H1 (cell line): Measurements from ENCODE around the gene E2F3. TPM values are rescaled to one million over a fixed set of nuclear protein-coding genes. Genes with fewer than 3 reads are reported as not detected.

ENCODE experiments used
- CTCF ChIA-PET: fragments of 300-600 bp; sonication (Branson Sonifier 250); formaldehyde crosslinking; loops from one replicate; lab custom pipeline; 2021; ENCODE audit not compliant: partially characterized antibody; lab: Charles Lee
- POLR2A ChIA-PET: fragments of 300-600 bp; sonication (Branson Sonifier 250); formaldehyde crosslinking; loops from one replicate; lab custom pipeline; 2021; ENCODE audit warnings: inconsistent platforms; ENCODE audit not compliant: partially characterized antibody; lab: Charles Lee
- DNase-seq, 2 experiments: peaks; one replicate each; pipeline versions ENCODE4 v3.0.0 to v3.0.0-alpha.2; 2010 to 2022; ENCODE audit warnings: low spot score in 2 of 2, low read depth in 1 of 2, mixed read lengths in 1 of 2
- FAIRE-seq: peaks from 2 replicates; lab custom pipeline; 2011; peaks lifted over from hg19 to GRCh38; lab: Jason Lieb, UNC
- H2AFZ ChIP-seq: 2 replicates; pipeline ENCODE4 v1.8.1; 2012; ENCODE audit warnings: low read length, inconsistent platforms
- H2AK5ac ChIP-seq: 2 replicates; pipeline ENCODE4 v1.6.1; 2013; ENCODE audit warnings: low read depth, low read length
- H2BK120ac ChIP-seq: replicated peaks from 2 replicates; pipeline ENCODE3; 2013; ENCODE audit warnings: low read depth, low read length, inconsistent platforms
- H2BK12ac ChIP-seq: 2 replicates; pipeline ENCODE4 v1.6.1; 2013; ENCODE audit warnings: low read depth, low read length
- H2BK15ac ChIP-seq: 2 replicates; pipeline ENCODE4 v1.6.1; 2013; ENCODE audit warnings: low read length
- H2BK20ac ChIP-seq: 2 replicates; pipeline ENCODE4 v1.6.1; 2013; ENCODE audit warnings: low read length
- H2BK5ac ChIP-seq: 2 replicates; pipeline ENCODE4 v1.6.1; 2013; ENCODE audit warnings: low read depth, low read length
- H3K14ac ChIP-seq: 2 replicates; pipeline ENCODE4 v1.6.1; 2013; ENCODE audit warnings: inconsistent platforms; ENCODE audit not compliant: insufficient read length
- H3K18ac ChIP-seq: 2 replicates; pipeline ENCODE4 v1.6.1; 2013; ENCODE audit warnings: low read length; ENCODE audit errors: extremely low read depth
- H3K23ac ChIP-seq: 2 replicates; pipeline ENCODE4 v1.6.1; 2013; ENCODE audit warnings: inconsistent platforms; ENCODE audit not compliant: insufficient read length
- H3K23me2 ChIP-seq: 2 replicates; pipeline ENCODE4 v1.6.1; 2013; ENCODE audit warnings: low read depth, low read length
- H3K27ac ChIP-seq: 2 replicates; pipeline ENCODE4 v1.6.1; 2011; ENCODE audit warnings: low read depth, low read length, inconsistent platforms
- H3K27me3 ChIP-seq, 4 experiments: replicated peaks in 1 of 4; 1 replicate in 1 of 4; 2 replicates in 3 of 4; pipeline versions ENCODE4 v1.6.1 to v1.8.1; 2011 to 2013; ENCODE audit warnings: low read length in 3 of 4, mild to moderate bottlenecking in 3 of 4, inconsistent platforms in 2 of 4, mixed read lengths in 2 of 4, moderate library complexity in 1 of 4; ENCODE audit not compliant: control insufficient read depth in 3 of 4, insufficient read depth in 3 of 4; ENCODE audit errors: extremely low read depth in 1 of 4
- H3K36me3 ChIP-seq, 4 experiments: 2 replicates each; pipeline versions ENCODE4 v1.6.1 to v1.8.1; 2011 to 2013; ENCODE audit warnings: mild to moderate bottlenecking in 4 of 4, low read length in 3 of 4, moderate library complexity in 2 of 4, control low read depth in 1 of 4, inconsistent platforms in 1 of 4; ENCODE audit not compliant: insufficient read depth in 4 of 4, control insufficient read depth in 2 of 4
- H3K4ac ChIP-seq: replicated peaks from 2 replicates; pipeline ENCODE3; 2013; ENCODE audit warnings: low read length, low read depth, mixed read lengths, inconsistent platforms; ENCODE audit not compliant: insufficient read length
- H3K4me1 ChIP-seq, 4 experiments: replicated peaks in 1 of 4; 1 replicate in 1 of 4; 2 replicates in 3 of 4; pipeline versions ENCODE4 v1.6.1 to v1.8.1; 2011 to 2013; ENCODE audit warnings: low read length in 3 of 4, inconsistent platforms in 2 of 4, mixed read lengths in 1 of 4; ENCODE audit not compliant: insufficient read depth in 4 of 4, control insufficient read depth in 3 of 4
- H3K4me2 ChIP-seq, 2 experiments: 2 replicates each; pipeline versions ENCODE4 v1.6.1 to v1.8.1; 2011 to 2013; ENCODE audit warnings: low read depth in 2 of 2, low read length in 2 of 2, control low read depth in 1 of 2, inconsistent platforms in 1 of 2, mild to moderate bottlenecking in 1 of 2; ENCODE audit not compliant: insufficient read depth in 1 of 2
- H3K4me3 ChIP-seq, 4 experiments: fragments of 200-600, 300-600 bp in 1 of 4; sonication (generic), shearing (Covaris generic), sonication (Bioruptor Twin) in 1 of 4; 2 replicates each; pipeline versions ENCODE4 v1.5.1 to v1.8.1; 2011 to 2016; ENCODE audit warnings: low read length in 4 of 4, low read depth in 3 of 4, control low read depth in 2 of 4, inconsistent platforms in 2 of 4, mild to moderate bottlenecking in 2 of 4, mixed read lengths in 1 of 4, moderate library complexity in 1 of 4; ENCODE audit not compliant: insufficient read depth in 2 of 4; ENCODE audit errors: extremely low read depth in 1 of 4
- H3K56ac ChIP-seq: replicated peaks from 2 replicates; pipeline ENCODE3; 2013; ENCODE audit warnings: low read depth, mild to moderate bottlenecking, mixed read lengths, low read length, inconsistent platforms; ENCODE audit not compliant: insufficient read length
- H3K79me1 ChIP-seq: 2 replicates; pipeline ENCODE4 v1.6.1; 2013; ENCODE audit warnings: low read depth, low read length, control low read depth
- H3K79me2 ChIP-seq, 2 experiments: 2 replicates each; pipeline versions ENCODE4 v1.6.1 to v1.8.1; 2012 to 2013; ENCODE audit warnings: low read length in 2 of 2, mild to moderate bottlenecking in 2 of 2, inconsistent platforms in 1 of 2; ENCODE audit not compliant: insufficient read depth in 2 of 2, control insufficient read depth in 1 of 2
- H3K9ac ChIP-seq, 4 experiments: replicated peaks in 1 of 4; 1 replicate in 1 of 4; 2 replicates in 3 of 4; pipeline versions ENCODE4 v1.6.1 to v1.8.1; 2011 to 2013; ENCODE audit warnings: low read depth in 3 of 4, low read length in 3 of 4, control low read depth in 2 of 4, mild to moderate bottlenecking in 2 of 4, moderate library complexity in 2 of 4, inconsistent platforms in 1 of 4; ENCODE audit errors: extremely low read depth in 1 of 4
- H3K9me3 ChIP-seq, 2 experiments: 2 replicates each; pipeline versions ENCODE4 v1.6.1 to v1.8.1; 2012 to 2013; ENCODE audit warnings: mild to moderate bottlenecking in 2 of 2, moderate library complexity in 2 of 2, control low read depth in 1 of 2, inconsistent platforms in 1 of 2, low read depth in 1 of 2, low read length in 1 of 2, mixed read lengths in 1 of 2; ENCODE audit not compliant: insufficient read depth in 2 of 2
- H4K20me1 ChIP-seq, 2 experiments: replicated peaks in 1 of 2; 2 replicates each; pipeline versions ENCODE3 to v1.8.1; 2011 to 2013; ENCODE audit warnings: inconsistent platforms in 2 of 2, low read length in 2 of 2, mild to moderate bottlenecking in 1 of 2; ENCODE audit not compliant: insufficient read depth in 2 of 2, control insufficient read depth in 1 of 2
- H4K5ac ChIP-seq: 2 replicates; pipeline ENCODE4 v1.6.1; 2013; ENCODE audit warnings: low read length, low read depth, mixed read lengths, inconsistent platforms; ENCODE audit not compliant: insufficient read length
- H4K8ac ChIP-seq: 2 replicates; pipeline ENCODE4 v1.8.0; 2013; ENCODE audit warnings: mild to moderate bottlenecking, moderate library complexity, low read length, inconsistent platforms; ENCODE audit not compliant: insufficient read depth; ENCODE audit errors: extremely low read depth
- H4K91ac ChIP-seq: replicated peaks from 2 replicates; pipeline ENCODE3; 2013; ENCODE audit warnings: low read length, mixed read lengths, inconsistent platforms; ENCODE audit not compliant: insufficient read length
- PHF8 ChIP-seq: fragments of 200-600 bp; sonication (generic); conservative IDR thresholded peaks from 2 replicates; pipeline ENCODE4 v1.7.1; 2012; ENCODE audit warnings: low read depth, mild to moderate bottlenecking, inconsistent platforms, low read length, moderate library complexity
- SIN3A ChIP-seq, 2 experiments: IDR thresholded peaks in 1 of 2; conservative IDR thresholded peaks in 1 of 2; 2 replicates each; pipeline ENCODE4 v1.6.1; 2011 to 2012; ENCODE audit warnings: low read length in 2 of 2, improper control_type of control experiment in 1 of 2, low read depth in 1 of 2, mild to moderate bottlenecking in 1 of 2
- WGBS, 2 experiments: shearing (Covaris generic) in 1 of 2; methylation state at CpG; one replicate each; pipeline versions ENCODE4 v1.1.6 to v1.1.7; 2013 to 2015; ENCODE audit warnings: low lambda C conversion rate in 2 of 2, mixed read lengths in 2 of 2, inconsistent platforms in 1 of 2, low coverage in 1 of 2, missing lambda C conversion rate in 1 of 2; ENCODE audit not compliant: insufficient replicate concordance in 2 of 2, insufficient coverage in 1 of 2, insufficient read length in 1 of 2; ENCODE audit errors: extremely low coverage in 1 of 2, missing lambda C conversion rate in 1 of 2; 5-methylcytosine and 5-hydroxymethylcytosine counted together
- polyA plus RNA-seq, 7 experiments: library from polyadenylated mRNA; depleted of rRNA in 3 of 7; stranded (reverse) in 5 of 7; unstranded in 2 of 7; fragments of >200 nt in 5 of 7; fragments of 200-250 nt in 2 of 7; gene quantifications; 1 replicate in 5 of 7; 2 replicates in 1 of 7; 4 replicates in 1 of 7; pipeline versions ENCODE4 v1.2.1 to v1.2.3, GENCODE V29; 2011 to 2013; ENCODE audit warnings: missing spikeins in 2 of 7, mixed read lengths in 2 of 7
- total RNA-seq: library from RNA; stranded (reverse); fragmentation: NEBNext Ultra II Directional; extraction: Animal tissue kit (Norgen Biotek cat#: 25700); gene quantifications from 2 replicates; pipeline ENCODE4 v1.2.1, GENCODE V29; 2021

Gene E2F3
- total and polyA plus RNA-seq, 2 of the 8 experiments (the other 6 are each of a cell fraction or from before 2014, with no cell fraction given), result 14.9 to 42.2 TPM

- no peak for FAIRE-seq
- 97% methylated on average over 2 of the region's 2 CpGs; no CpG with 5 or more reads in 1 of the 2 experiments for WGBS, 2 experiments
- H3K4me3 ChIP-seq, result no peak overlapping the region
- POLR2A ChIA-PET, result interaction anchor here (0.7 kb wide), 1 partner anchor 111 kb away, joined by 3 read pairs; no protein-coding TSS in a partner anchor
- no peak overlapping the region for H3K4ac ChIP-seq
- no peaks in the 10 kb centered on the region for H3K4me1 ChIP-seq
- H3K79me1 ChIP-seq, result no peaks in the 10 kb centered on the region
- TF ChIP-seq SIN3A (conservative IDR thresholded peaks at IDR 0.05 in 1 of 2, IDR thresholded peaks at IDR 0.05 in 1 of 2; ENCODE audit: low read depth in 1 of 2, low read length in 2 of 2), result no peak
- TF ChIP-seq PHF8, result no peak
- TF ChIP-seq, all 59 proteins: peak for 0
- Histone ChIP-seq H3K56ac (no peak overlapping the region), H2AFZ (no peak overlapping the region), H3K23ac (no peak overlapping the region), H3K27ac (no peak overlapping the region), H4K8ac (no peak overlapping the region), H3K18ac (no peak overlapping the region), H3K9ac (no peak overlapping the region), H2BK15ac (no peak overlapping the region), H3K14ac (no peak overlapping the region), H3K23me2 (no peaks in the 10 kb centered on the region; the same call in 1 of the 2 replicates), H3K27me3 (no peaks in the 10 kb centered on the region; a peak in 1 of 7 replicates), H4K20me1 (no peaks in the 10 kb centered on the region), H2BK120ac (no peak overlapping the region), H2BK5ac (peak overlapping the region; percentile 35; the same call in 1 of the 2 replicates), H4K5ac (no peak overlapping the region), H2AK5ac (peak overlapping the region; percentile 53; the same call in 1 of the 2 replicates), H4K91ac (no peak overlapping the region), H3K9me3 (no peaks in the 10 kb centered on the region), H3K4me2 (no peak overlapping the region), H2BK12ac (0 out of 2 replicates have a peak overlapping the region, but pooled peaks have one; percentile 17), H3K36me3 (no peaks in the 10 kb centered on the region), H3K79me2 (no peaks in the 10 kb centered on the region), H2BK20ac (no peak overlapping the region)
- CTCF ChIA-PET, result interaction anchor here (1.2 to 3.4 kb wide), 3 partner anchors 9 to 16 kb away, joined by 3 to 14 read pairs (median 11); no protein-coding TSS in a partner anchor
- no peak for DNase-seq
These were observed 110.2 kb downstream of the E2F3 start for GRCh38 chr6:20511852-20512251.
